Mucosa of descending colon (tissue), 3 donors: Measurements from ENCODE around the gene TGM6. TPM values are rescaled to one million over a fixed set of nuclear protein-coding genes. Genes with fewer than 3 reads are reported as not detected.

Experiments used
- ATAC-seq: fragments of 200-7000 bp; cut with Tn5 transposase; one replicate; pipeline ENCODE4 v1.9.1; 2020; ENCODE audit warnings: mild to moderate bottlenecking, moderate library complexity
- DNase-seq, 3 donors: peaks; one replicate each; pipeline ENCODE4 v3.0.0-alpha.2; 2020
- H3K36me3 ChIP-seq: fragments of 200-600 bp; one replicate; pipeline ENCODE4 v1.8.0; 2021; ENCODE audit warnings: low read depth, mild to moderate bottlenecking
- H3K4me1 ChIP-seq: fragments of 200-600 bp; one replicate; pipeline ENCODE4 v1.8.0; 2021; ENCODE audit warnings: low read depth, mild to moderate bottlenecking
- H3K4me3 ChIP-seq: fragments of 200-600 bp; one replicate; pipeline ENCODE4 v1.8.0; 2021; ENCODE audit warnings: mild to moderate bottlenecking
- H3K9me3 ChIP-seq: fragments of 200-600 bp; one replicate; pipeline ENCODE4 v1.8.0; 2021; ENCODE audit warnings: mild to moderate bottlenecking
- CTCF ChIP-seq: fragments of 200-600 bp; IDR thresholded peaks from one replicate; pipeline ENCODE4 v1.8.0; 2022; ENCODE audit warnings: antibody characterized with exemption, mild to moderate bottlenecking
- intact Hi-C, 2 donors: fragments of 100-400 bp; cut with DNase I in 1 of 2; cut with micrococcal nuclease in 1 of 2; formaldehyde crosslinking; loops; one replicate each; pipeline versions ENCODE4 v1.11.0 to v1.11.1; 2022; cut with DNase I, micrococcal nuclease
- total RNA-seq, 3 donors: library from RNA; stranded (reverse); fragmentation: NEBNext Ultra II Directional in 2 of 3; extraction: Animal tissue kit (Norgen Biotek cat#: 25700) in 2 of 3; gene quantifications; one replicate each; pipeline versions ENCODE4 v1.2.1 to v1.2.4, GENCODE V29; 2021 to 2023
- donor health status: DM: no; HTN: no; CAD: no; lungs with moderate emphysema.
- donor health status: DM: no; HTN: no; CAD: no.
- donor health status: DM: no; HTN: yes; CAD: no.

Gene TGM6
- total RNA-seq, 3 donors from 2014 or later = not detected

- no peak overlapping the region for H3K4me3 ChIP-seq
- no peak for DNase-seq
- no peaks in the 10 kb centered on the region for H3K9me3 ChIP-seq
- H3K4me1 ChIP-seq = no peaks in the 10 kb centered on the region
- no peaks in the 10 kb centered on the region for H3K36me3 ChIP-seq
- ATAC-seq = no peak
- no peak for TF ChIP-seq CTCF
- intact Hi-C loops = loop anchor here in 1 of 2 donors (10.0 kb wide), 1 partner anchor 239 kb away; no protein-coding TSS in a partner anchor
Observed at GRCh38 chr20:2453792-2454191, 73.1 kb downstream of the TGM6 start.

- TF ChIP-seq CTCF = no peak
- Histone ChIP-seq H3K4me1 (no peaks in the 10 kb centered on the region), H3K9me3 (no peaks in the 10 kb centered on the region), H3K36me3 (no peaks in the 10 kb centered on the region), H3K4me3 (no peak overlapping the region)
- ATAC-seq (no peak), DNase-seq (no peak)
- intact Hi-C loops = loop anchor here in 1 of 2 donors (10.0 kb wide), 1 partner anchor 241 kb away; no protein-coding TSS in a partner anchor
Observed at GRCh38 chr20:2455771-2456497, 75.2 kb downstream of the TGM6 start.

- Histone ChIP-seq H3K4me1 (no peaks in the 10 kb centered on the region), H3K36me3 (peaks cover 17% of the 10 kb centered on the region), H3K4me3 (no peak overlapping the region), H3K9me3 (no peaks in the 10 kb centered on the region)
- no peak for DNase-seq
- intact Hi-C loops = loop anchor here in 1 of 2 donors (10.0 kb wide), 1 partner anchor 244 kb away; no protein-coding TSS in a partner anchor
- ATAC-seq = no peak
- TF ChIP-seq CTCF = no peak
Observed at GRCh38 chr20:2458919-2459499, 78.3 kb downstream of the TGM6 start.

GRCh38 chr20:2459981-2460751, 79.5 kb downstream of the TGM6 start:
- TF ChIP-seq CTCF = no peak
- intact Hi-C loops = loop anchor here in 1 of 2 donors (10.0 kb wide), 1 partner anchor 245 kb away; no protein-coding TSS in a partner anchor
- Histone ChIP-seq H3K36me3 (peaks cover 17% of the 10 kb centered on the region), H3K4me1 (no peaks in the 10 kb centered on the region), H3K4me3 (no peak overlapping the region), H3K9me3 (no peaks in the 10 kb centered on the region)
- DNase-seq (no peak), ATAC-seq (no peak)

- no peak overlapping the region for H3K4me3 ChIP-seq
- intact Hi-C loops = no loop called here
- H3K36me3 ChIP-seq = peaks cover 17% of the 10 kb centered on the region
- H3K4me1 ChIP-seq = no peaks in the 10 kb centered on the region
- no peak for TF ChIP-seq CTCF
- DNase-seq = no peak
- no peak for ATAC-seq
- no peaks in the 10 kb centered on the region for H3K9me3 ChIP-seq
Observed at GRCh38 chr20:2460752-2461424, 80.2 kb downstream of the TGM6 start.
